ENCODE results near the gene SCRT2.

Gene SCRT2

GRCh38 chr20:658202-658601, 17.4 kb downstream of the SCRT2 start:
- no peak for TF ChIP-seq CTCF (IDR thresholded peaks at IDR 0.05; ENCODE audit: low read depth, low read length)
- H3K4me3 ChIP-seq (ENCODE audit: low read depth, low read length): no peak overlapping the region

GRCh38 chr20:655726-656624, 19.6 kb downstream of the SCRT2 start:
- H3K4me3 ChIP-seq (ENCODE audit: low read depth, low read length): no peak overlapping the region
- TF ChIP-seq CTCF (IDR thresholded peaks at IDR 0.05; ENCODE audit: low read depth, low read length): no peak

GRCh38 chr20:654417-654750, 21.2 kb downstream of the SCRT2 start:
- no peak for TF ChIP-seq CTCF (IDR thresholded peaks at IDR 0.05; ENCODE audit: low read depth, low read length)
- H3K4me3 ChIP-seq (ENCODE audit: low read depth, low read length): no peak overlapping the region

GRCh38 chr20:653590-654416, 21.8 kb downstream of the SCRT2 start:
- H3K4me3 ChIP-seq (ENCODE audit: low read depth, low read length): peak overlapping the region; percentile 92
- no peak for TF ChIP-seq CTCF (IDR thresholded peaks at IDR 0.05; ENCODE audit: low read depth, low read length)

- peak; percentile 46 for TF ChIP-seq CTCF (IDR thresholded peaks at IDR 0.05; ENCODE audit: low read depth, low read length)
Measured at GRCh38 chr20:653110-653589, 22.5 kb downstream of the SCRT2 start, which contains the start of gene SRXN1. TSS of gene SRXN1 (minus strand) at chr20:653200. CDS start at chr20:653185, 15 bp downstream.

GRCh38 chr20:652615-653109, 22.9 kb downstream of the SCRT2 start:
- peak overlapping the region; percentile 92 for H3K4me3 ChIP-seq (ENCODE audit: low read depth, low read length)

More at GRCh38 chr20:653110-653589, 22.5 kb downstream of the SCRT2 start, which contains the start of gene SRXN1:
- H3K4me3 ChIP-seq (ENCODE audit: low read depth, low read length): peak within 1 kb of the TSS; percentile 92

More at GRCh38 chr20:652615-653109, 22.9 kb downstream of the SCRT2 start:
- no peak for TF ChIP-seq CTCF (IDR thresholded peaks at IDR 0.05; ENCODE audit: low read depth, low read length)

Data from WI38 (cell line).